Mammary epithelial cell (primary cell): ENCODE measurements around the gene NHS.

ENCODE experiments used
- CTCF ChIP-seq, 2 donors: IDR thresholded peaks in 1 of 2; conservative IDR thresholded peaks in 1 of 2; 2 replicates each; pipeline ENCODE4 v1.5.1; 2011 to 2012; ENCODE audit warnings: inconsistent platforms in 2 of 2, low read length in 2 of 2, mild to moderate bottlenecking in 2 of 2, control low read depth in 1 of 2, low read depth in 1 of 2; ENCODE audit not compliant: insufficient read depth in 1 of 2; ENCODE audit errors: extremely low read depth in 1 of 2
- EZH2 ChIP-seq: IDR thresholded peaks from 2 replicates; pipeline ENCODE4 v1.6.1; 2012; ENCODE audit warnings: low read length, inconsistent platforms, borderline replicate concordance

- TF ChIP-seq EZH2 (no peak), CTCF (conservative IDR thresholded peaks at IDR 0.05 in 1 of 2, IDR thresholded peaks at IDR 0.05 in 1 of 2; ENCODE audit: extremely low read depth in 1 of 2, insufficient read depth in 1 of 2, low read depth in 1 of 2, low read length in 2 of 2) (no peak)
Measured at GRCh38 chrX:17637235-17637634, 262.2 kb downstream of the NHS start.
